Glutamatergic neuron (in vitro differentiated cells): Measurements from ENCODE around the gene C11orf65. TPM values are rescaled to one million over a fixed set of nuclear protein-coding genes. Genes with fewer than 3 reads are reported as not detected.
"Not testable (repeated sequence)": the region's sequence is repeated elsewhere in the genome, so short reads cannot be mapped to it uniquely, and the experiment has no call there.

Source experiments
- DNase-seq: peaks from one replicate; pipeline ENCODE4 v3.0.0; 2022
- H3K27ac Mint-ChIP-seq: one replicate; pipeline ENCODE4 v1.8.0; 2020; ENCODE audit warnings: mild to moderate bottlenecking, mixed read lengths, inconsistent platforms; ENCODE audit not compliant: unreplicated experiment
- H3K27me3 Mint-ChIP-seq: one replicate; pipeline ENCODE4 v1.8.0; 2020; ENCODE audit warnings: mild to moderate bottlenecking, moderate library complexity, mixed read lengths, inconsistent platforms; ENCODE audit not compliant: unreplicated experiment
- H3K36me3 Mint-ChIP-seq: one replicate; pipeline ENCODE4 v1.8.0; 2020; ENCODE audit warnings: mild to moderate bottlenecking, mixed read lengths, inconsistent platforms; ENCODE audit not compliant: unreplicated experiment
- H3K4me1 Mint-ChIP-seq: one replicate; pipeline ENCODE4 v1.8.0; 2020; ENCODE audit warnings: mild to moderate bottlenecking, low read depth, mixed read lengths, inconsistent platforms; ENCODE audit not compliant: unreplicated experiment
- H3K4me3 Mint-ChIP-seq: one replicate; pipeline ENCODE4 v1.8.0; 2020; ENCODE audit warnings: mild to moderate bottlenecking, mixed read lengths, inconsistent platforms; ENCODE audit not compliant: unreplicated experiment
- H3K9me3 Mint-ChIP-seq: one replicate; pipeline ENCODE4 v1.8.0; 2020; ENCODE audit warnings: mild to moderate bottlenecking, moderate library complexity, mixed read lengths, inconsistent platforms; ENCODE audit not compliant: unreplicated experiment
- total RNA-seq: library from RNA; stranded (reverse); fragmentation: NEBNext Ultra II Directional; extraction: Animal tissue kit (Norgen Biotek cat#: 25700); gene quantifications from one replicate; pipeline ENCODE4 v1.2.1, GENCODE V29; 2021; ENCODE audit not compliant: unreplicated experiment
- TF ChIP-seq, protein P1 (sequence below): fragments of 200-600 bp; sonication (generic); IDR thresholded peaks from one replicate; pipeline ENCODE4 v1.5.0; 2021; ENCODE audit not compliant: partially characterized antibody, unreplicated experiment

The C11orf65 gene
- total RNA-seq, 1 donor from 2014 or later, result 0.54 TPM

DNA sequence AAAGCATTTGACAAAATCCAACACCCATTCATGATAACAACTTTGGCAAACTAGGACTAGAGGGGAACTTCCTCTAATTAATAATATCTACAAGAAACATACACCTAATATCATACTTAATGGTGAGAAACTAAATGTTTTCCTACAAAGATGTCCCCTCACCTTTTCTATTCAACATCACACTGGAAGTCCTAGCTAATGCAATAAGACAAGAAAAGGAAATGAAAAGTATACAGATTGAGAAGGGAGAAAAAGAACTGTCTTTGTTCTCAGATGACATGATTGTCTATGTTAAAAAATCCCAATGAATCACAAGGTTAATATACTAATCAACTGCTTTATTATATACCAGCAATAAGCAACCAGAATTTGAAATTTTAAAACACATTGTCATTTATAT lies 52.4 kb downstream of the C11orf65 start:
- H3K4me1 Mint-ChIP-seq, result no peaks in the 10 kb centered on the region
- H3K27me3 Mint-ChIP-seq, result peaks cover 1% of the 10 kb centered on the region
- no peaks in the 10 kb centered on the region for H3K36me3 Mint-ChIP-seq
- H3K4me3 Mint-ChIP-seq, result no peak overlapping the region
- no peak overlapping the region for H3K27ac Mint-ChIP-seq
- H3K9me3 Mint-ChIP-seq, result no peaks in the 10 kb centered on the region
- DNase-seq, result no peak
- TF ChIP-seq, protein P1, sequence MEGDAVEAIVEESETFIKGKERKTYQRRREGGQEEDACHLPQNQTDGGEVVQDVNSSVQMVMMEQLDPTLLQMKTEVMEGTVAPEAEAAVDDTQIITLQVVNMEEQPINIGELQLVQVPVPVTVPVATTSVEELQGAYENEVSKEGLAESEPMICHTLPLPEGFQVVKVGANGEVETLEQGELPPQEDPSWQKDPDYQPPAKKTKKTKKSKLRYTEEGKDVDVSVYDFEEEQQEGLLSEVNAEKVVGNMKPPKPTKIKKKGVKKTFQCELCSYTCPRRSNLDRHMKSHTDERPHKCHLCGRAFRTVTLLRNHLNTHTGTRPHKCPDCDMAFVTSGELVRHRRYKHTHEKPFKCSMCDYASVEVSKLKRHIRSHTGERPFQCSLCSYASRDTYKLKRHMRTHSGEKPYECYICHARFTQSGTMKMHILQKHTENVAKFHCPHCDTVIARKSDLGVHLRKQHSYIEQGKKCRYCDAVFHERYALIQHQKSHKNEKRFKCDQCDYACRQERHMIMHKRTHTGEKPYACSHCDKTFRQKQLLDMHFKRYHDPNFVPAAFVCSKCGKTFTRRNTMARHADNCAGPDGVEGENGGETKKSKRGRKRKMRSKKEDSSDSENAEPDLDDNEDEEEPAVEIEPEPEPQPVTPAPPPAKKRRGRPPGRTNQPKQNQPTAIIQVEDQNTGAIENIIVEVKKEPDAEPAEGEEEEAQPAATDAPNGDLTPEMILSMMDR, result no peak

DNA sequence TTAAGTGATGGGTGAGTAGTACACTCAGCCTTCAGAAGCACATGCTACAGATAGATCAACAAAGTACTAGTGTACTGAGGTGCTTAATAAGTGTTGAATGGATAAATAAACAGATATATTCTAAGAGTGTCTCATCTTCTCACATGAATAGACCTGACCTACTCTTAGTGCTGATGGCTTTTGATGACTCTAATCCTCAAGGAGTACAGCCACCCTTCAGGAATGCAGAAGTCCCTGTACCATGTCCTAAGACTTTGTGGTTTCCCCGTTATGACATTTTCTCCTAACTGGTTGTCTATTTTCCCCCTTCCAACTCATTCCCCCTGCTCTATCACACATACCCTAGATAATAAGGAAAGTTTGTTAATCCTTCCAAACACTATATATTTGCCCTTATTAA lies 61.6 kb downstream of the C11orf65 start:
- DNase-seq, result no peak
- Mint-ChIP-seq H3K27ac (no peak overlapping the region), H3K36me3 (no peaks in the 10 kb centered on the region), H3K9me3 (no peaks in the 10 kb centered on the region), H3K4me3 (no peak overlapping the region), H3K27me3 (no peaks in the 10 kb centered on the region), H3K4me1 (no peaks in the 10 kb centered on the region)
- TF ChIP-seq, protein P1, result no peak

DNA sequence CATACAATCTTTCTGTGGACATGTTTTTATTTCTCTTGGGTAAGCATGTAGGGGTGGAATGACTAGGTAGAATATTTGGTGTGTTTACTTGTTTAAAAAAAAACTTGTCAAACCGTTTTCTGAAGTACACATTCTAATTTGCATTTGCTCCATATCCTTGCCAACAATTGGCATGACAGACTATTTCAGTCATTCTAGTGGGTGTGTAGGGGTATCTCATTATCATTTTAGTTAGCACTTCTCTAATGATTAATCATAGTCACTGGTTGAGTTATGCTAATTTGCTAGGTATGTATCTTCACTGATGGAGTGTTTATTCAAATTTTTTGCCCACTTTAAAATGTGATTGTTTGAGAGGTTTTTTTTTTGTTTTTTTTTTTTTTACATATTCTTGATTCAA lies 64.3 kb downstream of the C11orf65 start:
- H3K27ac Mint-ChIP-seq, result no peak overlapping the region
- no peaks in the 10 kb centered on the region for H3K4me1 Mint-ChIP-seq
- DNase-seq, result no peak
- H3K27me3 Mint-ChIP-seq, result no peaks in the 10 kb centered on the region
- H3K4me3 Mint-ChIP-seq, result no peak overlapping the region
- TF ChIP-seq, protein P1, result no peak
- H3K9me3 Mint-ChIP-seq, result no peaks in the 10 kb centered on the region
- no peaks in the 10 kb centered on the region for H3K36me3 Mint-ChIP-seq

DNA sequence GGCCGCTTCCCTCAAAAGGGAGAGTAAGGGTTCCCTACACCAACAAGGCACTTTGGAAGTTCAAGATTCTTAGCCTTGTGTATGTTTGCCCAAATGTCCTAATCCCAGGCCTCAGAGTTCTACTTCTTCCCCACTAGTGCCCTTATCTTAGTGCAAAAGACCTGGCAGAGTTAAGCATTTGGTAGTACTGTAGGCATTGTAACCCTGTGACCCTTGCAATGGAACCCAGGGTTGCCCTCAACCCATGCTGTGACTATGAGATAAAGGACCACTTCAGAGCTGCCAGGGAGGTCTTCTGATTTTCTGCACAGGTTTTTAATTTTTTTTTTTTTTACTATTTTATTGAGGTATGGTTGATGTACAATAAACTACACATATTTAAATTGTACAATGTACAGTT lies 65.1 kb downstream of the C11orf65 start:
- Mint-ChIP-seq H3K27ac (no peak overlapping the region), H3K4me3 (no peak overlapping the region), H3K27me3 (no peaks in the 10 kb centered on the region), H3K36me3 (no peaks in the 10 kb centered on the region), H3K4me1 (no peaks in the 10 kb centered on the region), H3K9me3 (no peaks in the 10 kb centered on the region)
- TF ChIP-seq, protein P1, result no peak
- no peak for DNase-seq

DNA sequence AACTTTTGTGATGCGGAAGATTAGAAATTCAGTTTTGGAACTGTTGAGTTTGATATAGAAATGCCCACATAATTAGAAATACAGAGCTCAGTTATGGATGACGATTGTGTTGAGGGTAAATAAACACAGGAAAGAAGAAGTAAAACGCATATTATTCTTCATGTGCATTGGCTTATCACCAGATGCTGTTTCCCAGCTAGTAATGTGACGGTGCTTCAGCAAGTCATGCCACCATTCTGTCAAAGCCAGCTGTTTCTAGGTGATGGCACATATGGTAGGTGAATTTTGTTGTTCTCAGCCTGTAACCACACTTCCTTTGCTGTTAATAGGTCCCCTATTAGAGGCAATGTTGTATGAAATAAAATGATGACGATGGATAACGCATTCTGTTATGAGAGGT lies 68.9 kb downstream of the C11orf65 start:
- Mint-ChIP-seq H3K27me3 (no peaks in the 10 kb centered on the region), H3K36me3 (no peaks in the 10 kb centered on the region), H3K4me3 (no peak overlapping the region), H3K27ac (no peak overlapping the region), H3K9me3 (no peaks in the 10 kb centered on the region), H3K4me1 (no peaks in the 10 kb centered on the region)
- TF ChIP-seq, protein P1, result no peak
- DNase-seq, result no peak

DNA sequence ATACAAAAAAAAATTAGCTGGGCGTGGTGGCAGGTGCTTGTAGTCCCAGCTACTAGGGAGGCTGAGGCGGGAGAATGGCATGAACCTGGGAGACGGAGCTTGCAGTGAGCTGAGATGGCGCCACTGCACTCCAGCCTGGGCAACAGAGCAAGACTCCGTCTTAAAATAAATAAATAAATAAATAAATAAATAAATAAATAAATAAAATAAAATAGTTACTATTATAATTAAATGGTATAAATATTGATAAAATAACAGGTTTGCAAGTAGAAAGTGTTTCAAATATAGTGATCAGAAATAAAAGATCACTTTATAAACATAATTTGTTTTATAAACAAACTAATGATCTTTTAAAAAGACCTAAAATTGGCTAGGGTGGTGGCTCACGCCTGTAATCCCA lies 70.7 kb downstream of the C11orf65 start:
- DNase-seq, H3K27me3 Mint-ChIP-seq, H3K4me1 Mint-ChIP-seq, H3K36me3 Mint-ChIP-seq, H3K9me3 Mint-ChIP-seq, H3K27ac Mint-ChIP-seq, H3K4me3 Mint-ChIP-seq: not testable (repeated sequence)
